HG03520 (cell line): ENCODE measurements around the gene PSMD13.
A peak's percentile ranks its signal among the peaks of the same experiment; 100 is the strongest.
"Not testable (repeated sequence)": the region's sequence is repeated elsewhere in the genome, so short reads cannot be mapped to it uniquely, and the experiment has no call there.

Experiments used
- ATAC-seq: cut with Tn5 transposase; IDR thresholded peaks from one replicate; pipeline ENCODE4 v1.9.1; 2021; ENCODE audit warnings: mild to moderate bottlenecking, moderate library complexity; ENCODE audit not compliant: unreplicated experiment

Gene PSMD13

GRCh38 chr11:236774-237767 is at the start of gene PSMD13:
PSMD13 (plus strand) TSS chr11:236976; CDS start chr11:237050, 74 bp downstream.
- peak; percentile 74 for ATAC-seq

- not testable (repeated sequence) for ATAC-seq
These were observed 47.5 kb upstream of the PSMD13 start for GRCh38 chr11:189200-189783.

- peak; percentile 70 for ATAC-seq
These were observed 46.9 kb upstream of the PSMD13 start for GRCh38 chr11:189843-190311.

DNA sequence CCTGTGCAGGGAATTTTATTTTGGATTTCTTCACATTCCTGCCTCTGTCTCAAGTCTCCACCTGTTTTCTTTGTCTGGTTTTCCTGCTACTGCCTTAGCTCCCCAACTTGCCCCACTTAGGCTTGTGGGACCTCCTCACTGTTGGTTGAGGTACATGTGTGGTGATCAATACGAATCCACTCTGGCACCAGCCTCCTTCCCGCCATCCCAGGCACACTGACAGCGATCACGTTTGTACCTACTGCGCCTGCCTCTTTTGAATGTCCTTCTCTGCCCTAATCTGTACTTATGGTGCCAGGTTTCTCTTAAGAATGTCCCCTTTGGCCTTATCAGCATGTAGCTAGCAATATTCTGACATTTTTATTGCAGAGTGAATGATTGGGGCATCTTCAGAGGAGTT is 46.2 kb upstream of the PSMD13 start:
- not testable (repeated sequence) for ATAC-seq

DNA sequence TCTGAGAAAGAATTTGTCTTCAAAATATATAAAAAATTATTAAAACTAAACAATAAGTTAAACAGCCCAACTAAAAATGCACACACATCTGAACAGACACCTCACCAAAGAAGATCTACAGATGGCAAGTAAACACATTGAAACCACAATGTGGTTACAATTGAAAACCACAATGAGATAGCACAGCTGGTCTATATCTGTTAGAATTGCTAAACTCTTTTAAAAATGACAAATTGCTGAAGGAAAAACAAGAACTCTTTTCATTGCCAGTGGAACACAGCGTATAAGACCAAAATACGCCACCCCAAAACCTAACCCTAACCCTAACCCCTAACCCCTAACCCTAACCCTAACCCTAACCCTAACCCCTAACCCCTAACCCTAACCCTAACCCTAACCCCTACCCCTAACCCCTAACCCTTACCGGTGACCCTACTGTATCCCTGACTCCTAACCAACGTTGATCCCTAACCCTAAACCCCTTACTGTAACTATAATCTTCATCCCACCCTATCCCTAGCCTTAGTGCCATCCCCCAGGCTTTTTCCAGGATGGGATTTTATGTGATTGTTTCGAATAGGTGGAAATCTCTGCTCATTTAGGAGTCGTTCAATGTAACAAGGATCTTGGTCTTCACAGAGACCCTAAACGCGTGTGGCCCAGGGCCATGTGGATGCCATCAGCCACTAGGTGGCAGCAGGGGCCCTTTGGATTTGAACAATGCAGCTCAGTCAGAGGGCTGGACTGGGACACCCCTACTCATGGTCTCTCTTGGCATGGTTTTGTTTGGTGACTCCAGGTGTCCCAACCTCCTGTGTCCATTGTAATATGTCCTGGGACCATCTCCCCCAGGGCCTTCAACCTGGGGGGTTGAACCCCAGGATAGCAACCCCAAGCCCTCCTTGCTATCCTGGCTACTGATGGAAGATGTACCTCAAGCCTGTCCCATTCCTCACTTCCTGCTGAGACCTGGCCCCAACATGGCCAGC is 45.0 kb upstream of the PSMD13 start:
- ATAC-seq: peak; percentile 55

DNA sequence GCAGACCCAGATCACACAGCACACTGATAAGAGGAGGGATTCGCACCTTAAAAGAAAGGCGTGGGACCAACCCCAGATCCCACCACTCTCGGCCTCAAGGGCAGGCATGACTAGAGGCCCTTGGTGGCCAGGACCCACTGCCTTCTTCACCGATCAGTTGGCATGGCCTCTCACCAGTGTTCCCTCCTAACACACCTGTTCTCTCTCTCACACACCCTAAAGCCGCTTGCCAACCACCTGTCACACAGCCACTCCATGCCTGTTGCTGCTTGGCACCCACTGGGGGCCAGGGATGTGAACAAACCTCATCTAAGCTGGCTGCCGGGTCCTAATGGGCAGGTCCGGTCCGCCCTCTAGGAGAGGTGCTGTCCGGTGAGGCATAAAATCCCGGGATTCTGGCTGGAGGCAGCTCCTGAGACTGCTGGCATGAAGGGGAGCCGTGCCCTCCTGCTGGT is 44.1 kb upstream of the PSMD13 start, which contains the start of gene SCGB1C1:
Gene SCGB1C1, plus strand, starts transcription at position 405 of the 455 bp plus-strand sequence. Its CDS starts 22 bp downstream, at position 427.
- ATAC-seq: not testable (repeated sequence)

GRCh38 chr11:193481-193880 is 43.3 kb upstream of the PSMD13 start:
- ATAC-seq: not testable (repeated sequence)

- no peak for ATAC-seq
These were observed 39.7 kb upstream of the PSMD13 start for GRCh38 chr11:196786-197731.

- ATAC-seq: no peak
These were observed 39.0 kb upstream of the PSMD13 start for GRCh38 chr11:197741-198235.

GRCh38 chr11:198236-198806 is 38.5 kb upstream of the PSMD13 start:
- no peak for ATAC-seq

DNA sequence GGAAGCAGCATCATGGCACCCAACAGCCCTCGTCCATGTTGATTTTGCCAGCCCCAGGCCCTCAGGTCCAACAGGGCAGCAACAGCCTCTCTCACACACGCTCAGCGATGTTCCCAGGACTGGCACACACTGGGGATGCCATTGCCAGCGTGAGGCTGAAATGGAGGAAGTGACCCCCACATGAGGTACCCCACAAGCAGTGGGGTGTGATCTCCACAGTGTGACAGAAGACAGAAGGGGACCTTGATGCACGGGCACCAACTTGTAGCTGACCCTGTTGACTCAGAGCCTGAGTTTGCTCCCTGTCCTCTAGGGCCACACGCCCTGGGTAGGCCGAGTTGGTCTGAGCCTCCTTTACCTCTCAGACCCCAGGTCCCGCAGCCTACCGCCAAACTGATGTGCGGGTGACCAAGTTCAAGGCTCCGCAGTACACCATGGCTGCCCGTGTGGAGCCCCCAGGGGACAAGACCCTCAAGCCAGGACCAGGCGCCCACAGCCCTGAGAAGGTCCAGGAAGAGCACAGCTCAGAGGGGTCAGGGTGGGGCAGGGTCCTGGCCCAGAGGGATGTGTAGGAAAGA is 37.7 kb upstream of the PSMD13 start:
- ATAC-seq: no peak

- ATAC-seq: no peak
These were observed 37.0 kb upstream of the PSMD13 start for GRCh38 chr11:199782-200181.

DNA sequence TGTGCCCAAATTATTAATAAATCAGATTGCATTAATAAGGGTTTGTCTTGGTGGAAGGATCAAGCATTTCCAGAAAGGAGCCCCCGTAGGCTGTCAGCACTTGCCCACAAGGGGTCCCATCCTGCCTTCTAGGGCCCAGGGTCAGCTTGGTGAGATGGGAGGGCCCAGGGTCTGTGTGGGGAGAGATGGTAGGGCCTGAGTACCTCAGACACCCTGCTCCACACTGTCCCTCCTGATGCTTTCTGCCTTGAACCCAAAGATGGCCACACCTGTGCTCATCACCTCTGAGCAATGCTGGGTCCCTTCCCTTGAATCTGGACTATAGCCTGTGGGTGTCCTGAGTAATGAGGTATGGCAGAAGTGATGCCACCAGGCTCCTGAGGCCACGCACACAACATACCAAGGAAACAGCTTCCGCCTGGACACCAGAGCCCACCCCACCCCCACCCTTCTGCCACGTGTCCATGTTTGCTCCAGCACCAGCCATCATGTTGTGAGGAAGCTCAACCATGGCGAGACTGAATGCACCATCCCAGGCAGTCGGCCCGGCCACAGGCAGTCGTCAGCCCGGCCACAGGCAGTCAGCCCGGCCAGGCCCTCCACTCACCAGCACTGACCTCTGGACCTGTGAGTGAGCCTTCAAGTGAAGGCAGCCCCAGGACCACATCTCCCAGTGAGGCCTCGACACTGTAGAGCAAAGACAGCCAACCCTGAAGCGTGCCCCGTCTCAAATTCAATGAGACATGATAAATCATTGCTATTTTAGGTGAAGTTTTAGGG is 36.4 kb upstream of the PSMD13 start:
- ATAC-seq: no peak

DNA sequence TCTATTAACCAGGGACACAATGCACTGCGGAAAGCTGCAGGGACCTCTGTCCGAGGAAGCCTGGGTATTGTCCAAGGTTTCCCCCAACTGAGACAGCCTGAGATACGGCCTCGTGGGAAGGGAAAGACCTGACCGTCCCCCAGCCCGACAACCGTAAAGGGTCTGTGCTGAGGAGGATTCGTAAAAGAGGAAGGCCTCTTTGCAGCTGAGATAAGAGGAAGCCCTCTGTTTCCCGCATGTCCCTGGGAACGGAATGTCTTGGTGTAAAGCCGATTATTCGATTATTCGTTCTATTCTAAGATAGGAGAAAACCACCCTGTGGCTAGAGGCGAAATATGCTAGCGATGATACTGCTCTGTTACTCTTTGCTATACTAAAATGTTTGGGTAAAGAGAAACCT is 34.8 kb upstream of the PSMD13 start:
- no peak for ATAC-seq

DNA sequence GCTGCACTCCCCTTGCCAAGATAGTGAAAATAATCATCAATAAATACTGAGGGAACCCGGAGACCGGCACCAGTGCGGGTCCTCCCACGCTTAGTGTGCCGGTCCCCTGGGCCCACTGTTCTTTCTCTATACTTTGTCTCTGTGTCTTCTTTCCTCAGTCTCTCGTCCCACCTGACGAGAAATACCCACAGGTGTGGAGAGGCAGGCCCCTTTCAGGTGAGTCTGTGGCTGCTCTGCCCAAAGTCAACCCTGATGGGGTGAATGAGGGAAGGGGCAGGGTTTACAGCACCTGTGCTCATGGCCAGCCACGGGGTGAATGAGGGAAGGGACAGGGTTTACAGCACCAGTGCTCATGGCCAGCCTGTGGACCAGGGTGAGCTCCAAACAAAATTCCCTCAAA is 34.3 kb upstream of the PSMD13 start:
- ATAC-seq: no peak

GRCh38 chr11:203056-203944 is 33.5 kb upstream of the PSMD13 start:
- ATAC-seq: no peak
